ENCODE data around the gene CDC20B. TPM values are rescaled to one million over a fixed set of nuclear protein-coding genes. Genes with fewer than 3 reads are reported as not detected.

CDC20B gene
- total and polyA plus RNA-seq, 2 of the 8 experiments (the other 6 are each of a cell fraction or from before 2014, with no cell fraction given) = 0.06 TPM; not detected in 1

DNA sequence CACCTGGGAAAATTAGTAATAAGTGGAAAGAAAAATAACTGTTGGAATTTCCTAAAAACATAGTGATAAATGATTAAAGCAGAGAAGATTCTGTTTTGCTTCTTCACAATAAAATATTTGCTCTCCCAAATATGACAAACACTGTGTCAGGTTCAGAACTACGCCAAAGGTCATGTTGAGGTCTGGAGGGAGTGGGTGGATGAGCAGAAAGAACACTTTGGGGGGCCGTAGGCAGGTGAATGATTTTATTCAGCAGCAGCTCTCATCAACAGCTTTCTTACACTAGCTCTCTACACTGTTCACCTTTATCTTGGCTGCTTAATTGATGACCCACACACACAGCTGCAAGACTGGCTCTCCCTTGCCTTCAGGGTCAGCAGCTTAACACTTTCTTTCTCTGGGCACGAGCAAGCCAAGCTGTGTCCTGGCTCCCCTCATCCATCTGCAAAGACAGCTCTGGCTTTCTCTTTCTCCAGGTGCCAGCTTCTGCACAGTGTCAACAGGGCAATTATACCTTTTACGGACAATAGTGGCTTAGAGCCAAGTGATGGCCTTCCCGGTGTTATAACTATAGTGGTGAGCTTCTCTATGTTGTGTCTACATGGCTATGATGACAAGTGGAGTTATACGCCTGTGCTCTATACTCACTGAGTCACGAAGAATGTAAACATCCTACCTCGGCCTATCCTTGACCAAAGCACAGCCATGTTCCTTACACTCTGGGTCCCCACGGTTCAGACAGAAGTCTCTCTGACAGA, 31.9 kb downstream of the CDC20B start (continued):
- no peak for TF ChIP-seq CHD7 (IDR thresholded peaks at IDR 0.05; ENCODE audit: insufficient replicate concordance, low read length)
- TF ChIP-seq, protein P1, sequence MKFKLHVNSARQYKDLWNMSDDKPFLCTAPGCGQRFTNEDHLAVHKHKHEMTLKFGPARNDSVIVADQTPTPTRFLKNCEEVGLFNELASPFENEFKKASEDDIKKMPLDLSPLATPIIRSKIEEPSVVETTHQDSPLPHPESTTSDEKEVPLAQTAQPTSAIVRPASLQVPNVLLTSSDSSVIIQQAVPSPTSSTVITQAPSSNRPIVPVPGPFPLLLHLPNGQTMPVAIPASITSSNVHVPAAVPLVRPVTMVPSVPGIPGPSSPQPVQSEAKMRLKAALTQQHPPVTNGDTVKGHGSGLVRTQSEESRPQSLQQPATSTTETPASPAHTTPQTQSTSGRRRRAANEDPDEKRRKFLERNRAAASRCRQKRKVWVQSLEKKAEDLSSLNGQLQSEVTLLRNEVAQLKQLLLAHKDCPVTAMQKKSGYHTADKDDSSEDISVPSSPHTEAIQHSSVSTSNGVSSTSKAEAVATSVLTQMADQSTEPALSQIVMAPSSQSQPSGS (IDR thresholded peaks at IDR 0.05; ENCODE audit: low read length) = no peak
- no peak for TF ChIP-seq YY1 (IDR thresholded peaks at IDR 0.05; ENCODE audit: low read depth, low read length)
- TF ChIP-seq POLR2AphosphoS5 (IDR thresholded peaks at IDR 0.05; ENCODE audit: low read depth, low read length) = no peak
- no peak for TF ChIP-seq RAD21 (IDR thresholded peaks at IDR 0.05 in 1 of 2, conservative IDR thresholded peaks at IDR 0.05 in 1 of 2; ENCODE audit: low read depth in 2 of 2, low read length in 2 of 2)

Measured in H1 (cell line).